ENCODE results near the gene HORMAD2. TPM values are rescaled to one million over a fixed set of nuclear protein-coding genes. Genes with fewer than 3 reads are reported as not detected.

The HORMAD2 gene
- total RNA-seq, 1 donor from 2014 or later: not detected

DNA sequence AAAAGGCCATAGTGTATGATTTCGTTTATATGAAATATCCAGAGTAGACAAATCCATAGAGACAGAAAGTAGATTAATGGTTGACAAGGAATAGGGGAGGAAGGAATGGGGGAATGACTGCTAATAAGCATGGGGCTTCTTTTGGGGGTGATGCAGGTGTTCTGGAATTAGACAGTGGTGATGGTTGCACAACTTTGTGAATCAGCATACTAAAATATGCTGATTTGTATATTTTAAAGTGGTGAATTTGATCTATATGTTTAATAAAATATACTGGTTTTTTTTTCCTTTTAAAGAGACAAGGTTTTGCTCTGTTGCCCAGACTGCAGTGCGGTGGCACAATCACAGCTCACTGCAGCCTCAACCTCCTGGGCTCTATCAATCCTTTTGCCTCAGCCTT is 6.5 kb upstream of the HORMAD2 start:
- no peaks in the 10 kb centered on the region for H4K20me1 ChIP-seq (ENCODE audit: insufficient read depth, low read length)
- H3K9me3 ChIP-seq (ENCODE audit: insufficient read depth, low read depth, low read length): no peaks in the 10 kb centered on the region
- DNase-seq (ENCODE audit: low read depth): no peak
- H3K36me3 ChIP-seq (ENCODE audit: insufficient read depth, low read length): no peaks in the 10 kb centered on the region
- no peak overlapping the region for H3K4me2 ChIP-seq (ENCODE audit: low read length)
- no peak for TF ChIP-seq EZH2 (IDR thresholded peaks at IDR 0.05; ENCODE audit: insufficient read depth, low read length)
- TF ChIP-seq, protein P1, sequence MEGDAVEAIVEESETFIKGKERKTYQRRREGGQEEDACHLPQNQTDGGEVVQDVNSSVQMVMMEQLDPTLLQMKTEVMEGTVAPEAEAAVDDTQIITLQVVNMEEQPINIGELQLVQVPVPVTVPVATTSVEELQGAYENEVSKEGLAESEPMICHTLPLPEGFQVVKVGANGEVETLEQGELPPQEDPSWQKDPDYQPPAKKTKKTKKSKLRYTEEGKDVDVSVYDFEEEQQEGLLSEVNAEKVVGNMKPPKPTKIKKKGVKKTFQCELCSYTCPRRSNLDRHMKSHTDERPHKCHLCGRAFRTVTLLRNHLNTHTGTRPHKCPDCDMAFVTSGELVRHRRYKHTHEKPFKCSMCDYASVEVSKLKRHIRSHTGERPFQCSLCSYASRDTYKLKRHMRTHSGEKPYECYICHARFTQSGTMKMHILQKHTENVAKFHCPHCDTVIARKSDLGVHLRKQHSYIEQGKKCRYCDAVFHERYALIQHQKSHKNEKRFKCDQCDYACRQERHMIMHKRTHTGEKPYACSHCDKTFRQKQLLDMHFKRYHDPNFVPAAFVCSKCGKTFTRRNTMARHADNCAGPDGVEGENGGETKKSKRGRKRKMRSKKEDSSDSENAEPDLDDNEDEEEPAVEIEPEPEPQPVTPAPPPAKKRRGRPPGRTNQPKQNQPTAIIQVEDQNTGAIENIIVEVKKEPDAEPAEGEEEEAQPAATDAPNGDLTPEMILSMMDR (IDR thresholded peaks at IDR 0.05; ENCODE audit: insufficient read depth, low read depth, low read length): no peak
- no peak overlapping the region for H3K4me3 Mint-ChIP-seq (ENCODE audit: unreplicated experiment)
- H3K27me3 ChIP-seq (ENCODE audit: insufficient read depth, low read length): peaks cover 23% of the 10 kb centered on the region
- H3K27me3 Mint-ChIP-seq (ENCODE audit: low read depth, unreplicated experiment): peaks cover 31% of the 10 kb centered on the region
- no peak overlapping the region for H3K27ac ChIP-seq (ENCODE audit: low read depth, low read length)
- H3K36me3 Mint-ChIP-seq (ENCODE audit: low read depth, unreplicated experiment): no peaks in the 10 kb centered on the region
- H3K79me2 ChIP-seq (ENCODE audit: insufficient read depth, low read length): no peaks in the 10 kb centered on the region
- no peak overlapping the region for H3K27ac Mint-ChIP-seq (ENCODE audit: unreplicated experiment)
- H2AFZ ChIP-seq (ENCODE audit: low read depth, low read length): no peak overlapping the region
- H3K9me3 Mint-ChIP-seq (ENCODE audit: unreplicated experiment): peaks cover 8% of the 10 kb centered on the region
- no peak for FAIRE-seq
- H3K9ac ChIP-seq (ENCODE audit: low read length): no peak overlapping the region
- H3K4me1 ChIP-seq (ENCODE audit: insufficient read depth, low read length): no peaks in the 10 kb centered on the region
- H3K4me1 Mint-ChIP-seq (ENCODE audit: low read depth, unreplicated experiment): no peaks in the 10 kb centered on the region
- H3K4me3 ChIP-seq (ENCODE audit: insufficient read depth, low read depth, low read length): no peak overlapping the region

DNA sequence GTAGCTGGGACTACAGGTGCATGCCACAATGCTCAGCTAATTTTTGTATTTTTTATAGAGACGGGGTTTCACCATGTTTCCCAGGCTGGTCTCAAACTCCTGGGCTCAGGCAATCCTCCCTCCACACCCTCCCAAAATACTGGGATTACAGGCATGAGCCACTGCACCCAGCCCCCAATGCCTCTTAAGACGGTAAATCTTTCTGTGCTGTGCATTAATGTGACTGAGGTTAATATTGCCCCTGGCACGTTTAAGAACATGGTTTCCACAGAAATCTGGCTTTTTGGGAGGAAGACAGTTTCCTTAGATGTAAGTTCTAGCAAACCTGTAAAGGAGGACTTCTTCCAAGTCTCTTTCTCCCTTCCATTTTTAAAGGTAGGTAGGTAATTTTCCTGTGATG is 6.1 kb upstream of the HORMAD2 start:
- Mint-ChIP-seq H3K36me3 (ENCODE audit: low read depth, unreplicated experiment) (no peaks in the 10 kb centered on the region), H3K4me1 (ENCODE audit: low read depth, unreplicated experiment) (no peaks in the 10 kb centered on the region), H3K9me3 (ENCODE audit: unreplicated experiment) (peaks cover 7% of the 10 kb centered on the region), H3K4me3 (ENCODE audit: unreplicated experiment) (no peak overlapping the region), H3K27me3 (ENCODE audit: low read depth, unreplicated experiment) (peaks cover 31% of the 10 kb centered on the region), H3K27ac (ENCODE audit: unreplicated experiment) (no peak overlapping the region)
- H3K36me3 ChIP-seq (ENCODE audit: insufficient read depth, low read length): no peaks in the 10 kb centered on the region
- peaks cover 23% of the 10 kb centered on the region for H3K27me3 ChIP-seq (ENCODE audit: insufficient read depth, low read length)
- no peaks in the 10 kb centered on the region for H4K20me1 ChIP-seq (ENCODE audit: insufficient read depth, low read length)
- H3K27ac ChIP-seq (ENCODE audit: low read depth, low read length): no peak overlapping the region
- H3K79me2 ChIP-seq (ENCODE audit: insufficient read depth, low read length): no peaks in the 10 kb centered on the region
- H2AFZ ChIP-seq (ENCODE audit: low read depth, low read length): no peak overlapping the region
- no peak overlapping the region for H3K4me3 ChIP-seq (ENCODE audit: insufficient read depth, low read depth, low read length)
- TF ChIP-seq, protein P1 (IDR thresholded peaks at IDR 0.05; ENCODE audit: insufficient read depth, low read depth, low read length): no peak
- no peak for TF ChIP-seq EZH2 (IDR thresholded peaks at IDR 0.05; ENCODE audit: insufficient read depth, low read length)
- no peak overlapping the region for H3K9ac ChIP-seq (ENCODE audit: low read length)
- H3K4me2 ChIP-seq (ENCODE audit: low read length): no peak overlapping the region
- FAIRE-seq (no peak), DNase-seq (ENCODE audit: low read depth) (no peak)
- H3K9me3 ChIP-seq (ENCODE audit: insufficient read depth, low read depth, low read length): no peaks in the 10 kb centered on the region
- H3K4me1 ChIP-seq (ENCODE audit: insufficient read depth, low read length): no peaks in the 10 kb centered on the region

DNA sequence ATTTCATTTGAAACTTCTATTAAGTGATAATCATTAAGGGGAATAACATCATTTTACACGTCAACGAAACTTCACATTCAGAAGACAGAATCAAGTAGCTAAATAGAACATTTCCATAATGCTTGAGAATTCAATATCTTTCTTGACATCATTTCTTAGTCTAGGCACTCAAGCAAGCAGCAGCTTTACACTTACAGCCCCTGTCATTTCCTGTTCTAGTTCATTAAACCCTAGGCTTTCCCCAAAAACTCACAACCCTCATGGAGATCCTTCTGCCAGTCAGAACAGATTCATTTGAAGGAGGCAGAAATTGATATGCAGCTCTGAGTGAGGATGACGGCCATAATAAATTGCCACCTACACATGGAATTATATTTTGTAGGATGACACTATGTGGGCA is 5.3 kb upstream of the HORMAD2 start:
- Mint-ChIP-seq H3K4me1 (ENCODE audit: low read depth, unreplicated experiment) (no peaks in the 10 kb centered on the region), H3K36me3 (ENCODE audit: low read depth, unreplicated experiment) (no peaks in the 10 kb centered on the region), H3K4me3 (ENCODE audit: unreplicated experiment) (no peak overlapping the region), H3K27ac (ENCODE audit: unreplicated experiment) (no peak overlapping the region), H3K9me3 (ENCODE audit: unreplicated experiment) (peaks cover 3% of the 10 kb centered on the region), H3K27me3 (ENCODE audit: low read depth, unreplicated experiment) (peaks cover 31% of the 10 kb centered on the region)
- H4K20me1 ChIP-seq (ENCODE audit: insufficient read depth, low read length): no peaks in the 10 kb centered on the region
- H3K36me3 ChIP-seq (ENCODE audit: insufficient read depth, low read length): no peaks in the 10 kb centered on the region
- DNase-seq (ENCODE audit: low read depth) (no peak), FAIRE-seq (no peak)
- no peaks in the 10 kb centered on the region for H3K4me1 ChIP-seq (ENCODE audit: insufficient read depth, low read length)
- no peak overlapping the region for H3K9ac ChIP-seq (ENCODE audit: low read length)
- no peak overlapping the region for H3K4me2 ChIP-seq (ENCODE audit: low read length)
- H3K27me3 ChIP-seq (ENCODE audit: insufficient read depth, low read length): peaks cover 23% of the 10 kb centered on the region
- no peaks in the 10 kb centered on the region for H3K79me2 ChIP-seq (ENCODE audit: insufficient read depth, low read length)
- H3K4me3 ChIP-seq (ENCODE audit: insufficient read depth, low read depth, low read length): no peak overlapping the region
- TF ChIP-seq, protein P1 (IDR thresholded peaks at IDR 0.05; ENCODE audit: insufficient read depth, low read depth, low read length): no peak
- TF ChIP-seq EZH2 (IDR thresholded peaks at IDR 0.05; ENCODE audit: insufficient read depth, low read length): no peak
- no peak overlapping the region for H3K27ac ChIP-seq (ENCODE audit: low read depth, low read length)
- no peak overlapping the region for H2AFZ ChIP-seq (ENCODE audit: low read depth, low read length)
- no peaks in the 10 kb centered on the region for H3K9me3 ChIP-seq (ENCODE audit: insufficient read depth, low read depth, low read length)
